Head of caudate nucleus (tissue), 42 donors: ENCODE measurements around the gene ZNF618.

Experiments used
- DNase-seq, 42 donors: peaks; one replicate each; pipeline versions ENCODE4 v3.0.0 to v3.0.0-alpha.2; 2020 to 2021; ENCODE audit warnings: mixed read lengths in 7 of 42
- intact Hi-C: fragments of 100-400 bp; cut with DNase I; formaldehyde crosslinking; loops from one replicate; pipeline ENCODE4 v1.15.0; 2022

Gene ZNF618

DNA sequence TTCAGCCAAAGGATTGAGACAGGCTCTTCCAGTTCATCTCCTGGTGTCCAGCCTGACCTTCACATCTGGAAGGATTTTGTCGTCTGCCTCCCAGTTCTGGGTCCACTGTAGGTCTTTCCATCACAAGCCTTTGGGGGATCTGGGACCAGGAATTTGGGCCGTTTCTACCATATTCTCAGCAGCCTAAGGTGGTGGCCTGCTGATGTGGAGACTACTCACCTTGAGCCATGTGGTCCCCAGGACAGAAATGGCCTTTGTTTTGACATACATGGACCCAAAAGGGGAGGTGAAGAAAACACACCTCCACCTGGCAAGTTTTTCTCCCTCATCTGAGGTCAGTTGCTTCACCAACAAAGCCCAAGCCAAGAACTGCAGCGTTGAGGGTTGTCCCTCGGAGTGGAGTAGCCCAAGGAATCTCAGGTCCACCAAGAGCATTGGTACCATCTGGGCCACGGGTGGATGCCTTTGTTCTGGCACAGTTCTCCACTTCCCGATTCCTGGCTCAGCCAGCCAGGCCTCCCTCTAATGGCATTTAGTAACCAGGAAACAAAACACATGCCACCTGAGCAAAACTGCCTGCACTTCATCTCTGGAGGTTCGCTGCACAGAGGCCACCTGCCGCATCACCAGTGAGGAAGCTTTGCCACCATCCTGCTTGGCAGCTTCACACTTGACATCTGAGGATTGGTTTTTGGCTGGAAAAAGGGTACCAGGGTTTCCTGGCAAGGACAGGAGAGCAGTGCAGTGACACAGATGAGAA, 177.3 kb downstream of the ZNF618 start:
- intact Hi-C loops: no loop called here

DNA sequence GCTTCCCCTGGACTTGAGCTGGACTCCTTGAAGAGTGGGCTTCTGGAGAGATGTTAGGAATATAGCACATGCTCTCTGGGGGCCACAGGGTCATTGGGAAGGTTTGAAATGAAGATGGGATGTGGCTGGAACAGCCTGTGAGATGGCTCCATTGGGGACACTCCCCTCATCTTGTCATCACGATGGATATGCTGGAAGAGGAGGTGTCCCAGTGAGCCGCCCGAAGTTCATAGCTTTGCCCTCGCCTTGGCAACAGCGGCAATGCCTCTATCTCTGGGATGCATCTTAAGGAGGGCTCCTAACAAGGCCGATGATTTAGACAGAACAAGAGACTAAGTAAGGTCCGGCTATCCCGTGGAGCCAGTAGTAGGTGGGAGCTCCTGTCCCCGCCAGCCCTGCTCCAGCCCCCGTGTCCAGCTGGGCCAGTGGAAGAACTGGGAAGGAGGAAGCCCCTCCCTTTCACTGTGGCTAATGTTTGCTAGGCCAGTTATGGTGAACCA, 178.1 kb downstream of the ZNF618 start:
- peak in 1 of 42 donors; percentile 19 for DNase-seq
- intact Hi-C loops: no loop called here

More for the DNA sequence above, 177.3 kb downstream of the ZNF618 start:
- DNase-seq: peak in 1 of 42 donors; percentile 35

DNA sequence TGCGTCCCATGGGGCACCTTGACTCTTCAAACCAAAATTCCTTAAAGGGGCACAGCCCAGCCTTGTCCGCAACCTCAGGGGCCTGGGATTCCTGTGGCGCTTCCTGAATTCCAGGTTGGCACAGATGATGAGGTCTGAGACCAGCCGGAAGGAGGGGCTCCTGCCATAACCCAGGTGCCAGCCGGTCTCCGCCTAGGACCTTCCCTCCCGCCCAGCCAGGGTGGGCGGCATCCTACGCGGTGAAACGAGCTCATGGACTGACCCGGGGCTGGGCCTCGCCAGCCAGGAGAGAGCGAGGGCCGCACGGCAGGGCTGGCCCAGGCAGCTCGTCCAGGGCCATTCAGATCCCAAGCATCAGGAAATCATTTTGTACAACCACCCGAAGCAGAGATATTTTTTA, 179.0 kb downstream of the ZNF618 start:
- intact Hi-C loops: no loop called here
- DNase-seq: peak in 1 of 42 donors; percentile 39

DNA sequence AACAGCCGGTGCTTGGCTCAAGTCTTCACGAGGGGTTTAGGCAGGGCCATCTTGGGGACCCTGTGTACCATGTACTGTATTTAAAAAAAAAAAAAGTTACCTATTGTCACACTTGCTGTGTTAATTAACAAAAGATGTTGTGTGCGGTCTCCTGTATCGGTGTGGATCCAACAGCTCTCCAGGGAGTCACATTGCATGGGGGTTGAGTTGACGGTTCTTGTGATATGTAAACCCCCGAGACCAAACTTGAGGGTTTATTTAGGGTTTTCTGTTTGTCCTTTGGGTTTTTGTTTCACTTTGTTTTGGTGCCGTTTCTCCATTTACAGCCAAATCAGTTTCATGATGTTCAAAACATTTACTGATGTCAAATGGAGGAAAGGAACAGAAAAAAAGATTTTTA, 179.8 kb downstream of the ZNF618 start:
- intact Hi-C loops: no loop called here
- peak in 1 of 42 donors; percentile 29 for DNase-seq

DNA sequence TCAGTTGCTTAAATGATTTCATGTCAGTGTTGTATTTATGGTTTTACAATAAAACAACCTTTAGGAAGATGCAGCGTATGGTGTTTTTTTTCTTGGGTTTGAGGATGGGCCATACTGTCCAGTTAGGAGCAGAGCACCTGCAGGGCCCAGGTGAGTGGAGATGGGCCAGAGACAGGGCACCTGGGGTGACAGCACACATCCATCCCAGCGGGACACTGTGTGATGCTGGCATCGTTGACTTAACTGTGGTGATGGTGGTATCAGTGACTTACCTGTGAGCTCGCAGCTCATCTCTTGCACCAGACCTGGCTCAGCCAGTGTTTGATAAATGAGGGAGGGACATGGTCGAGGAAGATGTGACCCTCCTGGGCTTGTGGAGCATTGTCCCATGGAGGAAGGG, 180.4 kb downstream of the ZNF618 start:
- intact Hi-C loops: no loop called here
- no peak for DNase-seq

DNA sequence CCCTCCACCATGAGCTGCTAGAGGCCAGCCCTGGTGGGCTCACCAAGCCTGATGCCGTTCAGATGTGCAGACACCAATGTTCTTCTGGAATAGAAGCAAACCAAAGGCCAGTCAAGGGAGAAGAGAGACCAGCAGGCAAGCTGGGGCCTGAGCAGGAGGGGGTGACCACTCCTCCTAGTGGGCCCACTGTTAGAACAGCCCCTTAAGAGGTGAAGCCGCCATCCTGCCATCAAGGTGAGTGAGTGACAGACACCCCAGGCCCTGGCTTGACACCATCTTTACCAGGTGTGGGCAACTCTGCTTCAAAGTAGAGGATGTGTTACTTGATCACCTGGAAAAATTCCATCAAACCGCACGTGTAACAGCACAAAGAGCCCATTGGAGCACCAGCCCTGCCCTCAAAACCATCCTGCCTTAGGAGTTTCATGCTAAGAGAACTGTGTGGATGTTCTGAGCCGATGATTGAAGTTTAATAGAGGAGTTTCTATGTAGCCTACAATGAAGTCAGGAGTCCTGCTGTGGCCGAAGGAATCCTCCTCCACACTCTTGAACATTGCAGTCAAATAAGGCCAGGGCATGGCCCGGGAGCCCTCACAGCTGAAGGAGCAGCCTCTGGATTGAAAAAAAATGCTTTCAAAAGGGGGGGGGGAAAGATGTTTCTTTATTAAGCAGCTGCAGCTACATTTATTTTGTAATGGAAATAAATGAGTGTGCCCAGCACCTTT, 181.2 kb downstream of the ZNF618 start:
- intact Hi-C loops: no loop called here
- DNase-seq: peak in 1 of 42 donors; percentile 22

DNA sequence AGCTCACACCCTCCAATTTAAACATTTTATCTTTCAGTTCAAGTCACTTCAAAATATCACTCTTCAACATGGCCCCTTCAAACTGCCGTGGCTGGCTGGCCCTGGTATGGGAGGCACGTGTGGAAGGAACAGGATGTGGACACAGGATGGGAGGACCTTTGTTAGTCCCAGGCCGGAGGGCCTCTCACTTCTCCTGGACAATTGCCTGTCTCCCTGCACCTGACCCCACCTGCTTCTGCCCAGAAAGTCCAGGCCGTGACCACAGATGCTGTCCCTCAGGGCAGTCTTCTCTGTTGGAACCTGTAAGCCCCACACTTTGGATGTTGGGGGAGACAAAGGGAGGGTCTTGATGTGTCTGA, 182.6 kb downstream of the ZNF618 start:
- intact Hi-C loops: no loop called here
- DNase-seq: peak in 1 of 42 donors; percentile 42

DNA sequence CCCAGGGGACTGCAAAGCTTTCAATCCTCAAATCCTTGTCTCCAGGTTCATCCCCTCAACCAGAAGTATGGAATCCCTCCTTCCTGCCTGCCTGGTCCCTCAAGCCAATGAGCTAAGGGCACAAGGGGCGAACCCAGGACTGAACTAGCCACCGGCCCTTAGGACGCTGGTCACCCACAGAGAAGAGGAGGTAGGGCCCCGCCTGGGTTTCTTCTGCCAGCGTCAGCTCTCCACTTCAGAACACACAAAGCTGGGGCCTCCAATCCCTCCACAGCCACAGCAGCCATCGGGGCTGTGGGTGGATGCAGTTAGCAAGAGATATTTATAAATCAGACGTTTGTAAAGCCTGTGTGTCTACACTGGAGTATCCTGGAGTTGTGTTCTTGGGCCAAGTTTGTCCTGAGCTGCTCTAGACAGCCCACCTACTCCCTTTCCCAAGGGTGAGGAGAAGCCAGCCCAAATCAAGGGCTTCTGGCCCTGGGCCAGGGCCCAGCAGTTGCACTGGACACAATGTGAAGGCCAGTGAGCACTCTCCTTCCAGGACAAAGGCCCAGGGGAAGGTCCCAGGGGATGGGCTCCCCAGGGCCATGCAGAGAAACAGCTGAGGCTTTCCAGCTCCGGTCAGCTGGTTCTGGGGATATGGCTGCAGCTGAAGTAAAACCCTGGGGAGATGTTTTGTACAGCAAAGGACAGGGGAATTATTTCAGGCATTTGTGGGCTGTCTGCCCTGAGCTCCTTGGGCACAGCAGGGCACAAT, 183.1 kb downstream of the ZNF618 start:
- peak in 1 of 42 donors; percentile 42 for DNase-seq
- intact Hi-C loops: no loop called here

DNA sequence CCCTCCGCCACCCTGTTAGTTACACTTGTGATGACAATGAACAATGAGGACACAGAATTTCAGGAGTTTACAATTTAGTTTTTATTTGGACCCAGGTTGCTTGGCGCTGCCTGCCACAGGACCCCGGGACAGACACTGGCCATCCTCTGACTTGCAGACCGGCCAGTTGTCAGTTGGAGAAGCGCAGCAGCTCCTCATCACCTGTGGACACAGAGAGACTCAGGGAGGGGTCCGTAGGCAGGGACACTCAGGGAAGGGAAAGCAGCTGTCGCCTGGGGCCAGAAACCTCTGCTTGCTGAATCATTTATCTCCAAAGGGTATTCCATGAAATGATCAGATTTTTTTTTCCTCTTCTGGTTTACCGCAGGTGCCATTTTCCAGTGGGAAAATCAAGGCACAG, 184.0 kb downstream of the ZNF618 start:
- peak in 1 of 42 donors; percentile 38 for DNase-seq

DNA sequence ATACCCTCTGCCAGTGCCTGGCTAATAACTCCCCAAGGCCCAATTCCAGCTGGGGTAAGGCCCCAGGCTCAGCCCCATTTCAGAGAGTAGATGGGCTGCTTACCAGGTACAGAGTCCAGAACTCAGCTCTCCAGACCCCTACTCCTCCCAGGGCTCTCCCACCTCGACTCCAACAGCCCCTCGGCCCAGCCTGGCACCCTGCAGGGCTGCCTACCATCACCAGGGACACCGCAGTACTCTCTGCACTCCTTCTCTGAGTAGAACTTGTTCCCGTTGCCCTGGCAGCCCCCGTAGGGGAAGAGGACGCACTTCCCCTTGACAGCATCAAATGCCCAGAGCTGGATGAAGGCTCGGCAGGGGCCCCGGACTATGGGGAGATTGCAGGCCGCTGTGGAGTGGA, 184.6 kb downstream of the ZNF618 start:
- intact Hi-C loops: no loop called here
- DNase-seq: peak in 1 of 42 donors; percentile 38

More for the DNA sequence above, 184.0 kb downstream of the ZNF618 start:
- intact Hi-C loops: no loop called here

DNA sequence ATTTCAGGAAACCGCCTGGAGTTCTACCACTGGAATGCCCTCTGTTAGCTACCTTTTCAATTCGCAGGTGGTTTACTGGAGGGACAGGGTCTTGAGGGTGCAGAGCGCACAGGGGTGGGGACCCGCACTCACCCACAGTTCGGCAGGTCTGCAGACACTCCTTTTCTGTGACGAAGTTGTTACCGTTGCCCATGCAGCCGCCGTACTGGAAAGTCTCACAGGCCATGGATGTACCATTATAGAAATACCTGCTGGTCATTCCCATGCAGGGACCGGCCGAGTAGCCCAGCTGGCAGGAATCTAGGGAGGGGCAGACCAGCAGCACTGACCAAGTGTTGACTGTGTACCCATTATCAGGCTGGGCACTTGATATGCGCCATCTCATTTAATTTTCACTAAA, 185.2 kb downstream of the ZNF618 start:
- intact Hi-C loops: no loop called here

DNA sequence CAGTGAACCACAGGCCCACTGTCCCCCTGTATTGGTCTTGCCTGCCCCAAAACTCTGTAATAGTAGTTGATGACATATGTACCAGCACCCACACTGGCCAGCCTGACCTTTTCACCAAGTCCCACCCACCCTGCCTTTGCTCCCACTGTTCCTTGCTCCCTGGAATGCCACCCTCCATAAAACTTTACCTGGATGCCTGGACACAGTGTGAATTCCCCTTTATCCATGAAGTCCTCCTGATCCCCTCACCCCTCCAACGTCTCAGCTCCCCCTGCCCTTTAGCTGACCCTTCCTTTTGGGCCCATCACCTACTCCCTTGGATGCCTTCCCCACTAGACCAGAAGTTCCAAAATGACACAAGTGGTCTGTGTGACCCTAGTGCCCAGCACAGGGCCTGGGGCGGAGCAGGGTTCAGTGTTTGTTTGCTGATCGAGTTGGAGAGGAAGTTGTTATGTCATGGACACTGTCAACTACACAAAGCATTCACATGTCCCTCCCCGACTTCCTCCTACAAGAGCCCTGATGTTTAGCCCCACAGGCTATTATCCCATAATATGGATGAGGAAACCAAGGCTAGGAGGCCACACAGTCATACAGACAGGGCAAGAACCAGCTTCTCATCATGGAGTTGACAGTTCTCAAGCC, 185.8 kb downstream of the ZNF618 start:
- intact Hi-C loops: no loop called here

More for the DNA sequence above, 185.2 kb downstream of the ZNF618 start:
- peak in 1 of 42 donors; percentile 34 for DNase-seq

DNA sequence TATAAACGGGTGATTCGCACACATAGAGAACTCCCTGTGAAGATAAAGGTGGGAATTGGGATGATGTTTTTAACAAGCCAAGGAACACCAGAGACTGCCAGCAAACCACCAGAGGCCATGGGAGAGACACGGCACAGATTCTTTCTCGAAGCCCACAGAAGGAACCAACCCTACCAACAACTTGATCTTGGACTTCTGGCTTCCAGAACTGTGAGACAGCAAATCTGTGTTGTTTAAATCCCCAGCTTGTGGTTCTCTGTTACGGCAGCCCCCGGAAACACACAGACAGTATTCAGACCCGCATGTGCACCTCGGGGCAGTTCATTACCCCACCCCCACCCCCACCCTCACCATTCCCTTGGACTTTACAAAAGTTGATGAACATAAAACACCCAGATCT, 189.2 kb downstream of the ZNF618 start:
- no peak for DNase-seq
- intact Hi-C loops: no loop called here

More for the DNA sequence above, 185.8 kb downstream of the ZNF618 start:
- peak in 1 of 42 donors; percentile 18 for DNase-seq

DNA sequence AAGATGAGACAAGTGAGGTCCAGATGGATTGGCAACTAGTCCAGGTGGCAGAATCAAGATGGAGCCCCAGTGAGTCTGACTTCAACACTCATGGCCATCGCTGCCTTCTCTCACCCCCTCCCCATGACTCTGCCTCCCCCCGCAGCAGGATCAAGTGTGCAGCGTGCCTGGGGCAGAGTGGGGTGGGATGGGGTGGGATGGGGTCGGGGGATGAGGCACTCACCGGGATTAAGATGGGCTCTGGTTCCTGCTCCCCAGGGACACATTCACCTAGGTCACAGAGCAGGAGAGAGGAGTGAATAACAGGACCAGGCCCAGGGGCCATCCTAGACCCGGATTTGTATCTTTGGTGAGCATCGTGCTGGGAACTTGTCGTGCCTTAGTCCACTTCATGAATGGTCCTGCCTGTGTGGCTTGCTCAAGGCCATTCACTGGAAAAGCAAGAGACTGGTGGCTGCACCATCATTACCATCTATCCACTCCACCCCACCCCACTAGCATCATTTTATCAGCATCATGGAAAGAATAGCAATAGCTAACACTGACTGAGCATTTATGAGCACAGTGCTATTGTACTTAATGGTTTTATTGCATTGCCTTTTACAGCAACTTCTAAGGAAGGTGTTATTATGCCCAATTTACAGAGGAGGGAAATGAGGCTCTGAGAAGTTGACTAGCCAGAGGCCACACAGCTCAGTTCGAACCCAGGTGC, 193.5 kb downstream of the ZNF618 start:
- intact Hi-C loops: no loop called here
- peak in 3 of 42 donors; percentile 10 to 29 (median 13) for DNase-seq

DNA sequence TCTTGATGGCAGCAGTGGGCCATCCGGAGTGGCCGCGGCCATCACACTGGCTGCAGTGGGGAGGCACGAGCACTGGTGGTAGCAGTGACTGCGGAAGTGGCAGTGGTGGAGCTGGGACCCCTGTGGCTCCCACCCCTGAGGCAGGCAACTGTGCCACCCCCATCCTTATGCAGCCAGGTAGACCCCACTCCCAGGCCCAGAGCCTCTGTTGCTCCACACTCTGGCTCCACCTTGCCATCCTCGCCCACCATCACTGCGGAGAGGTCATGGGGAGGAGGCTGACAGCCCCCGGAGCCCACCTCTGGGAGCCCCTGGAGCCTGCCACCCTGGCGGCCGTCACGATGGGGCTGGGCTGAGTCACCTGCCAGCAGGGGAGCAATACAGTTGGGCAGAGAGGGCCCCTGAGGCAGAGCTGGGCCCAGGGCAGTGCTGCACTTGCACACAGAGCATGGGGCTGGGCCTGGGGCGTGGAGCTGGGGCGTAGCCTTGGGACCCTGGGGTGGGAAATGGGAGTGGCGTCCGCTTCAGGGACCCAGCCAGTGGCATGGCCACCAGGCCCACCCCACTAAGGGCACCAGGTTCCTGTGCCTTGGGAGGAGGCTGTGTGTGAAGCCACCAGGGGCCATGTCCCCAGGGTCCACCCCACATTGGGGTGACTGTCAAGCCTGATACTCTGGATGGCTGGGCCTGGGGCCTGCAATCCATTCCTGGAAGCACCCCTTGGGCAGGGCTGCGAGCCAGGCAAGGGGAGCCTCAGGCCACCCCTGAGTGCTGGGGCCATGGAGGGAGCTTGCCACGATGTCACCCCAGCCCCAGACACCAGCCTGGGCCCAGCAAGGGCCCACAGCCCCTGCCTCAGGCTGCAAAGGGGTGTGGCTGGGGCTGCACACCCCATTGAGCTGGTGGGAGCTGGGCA, 194.3 kb downstream of the ZNF618 start:
- intact Hi-C loops: no loop called here
- DNase-seq: peak in 3 of 42 donors; percentile 21 to 34 (median 26)

DNA sequence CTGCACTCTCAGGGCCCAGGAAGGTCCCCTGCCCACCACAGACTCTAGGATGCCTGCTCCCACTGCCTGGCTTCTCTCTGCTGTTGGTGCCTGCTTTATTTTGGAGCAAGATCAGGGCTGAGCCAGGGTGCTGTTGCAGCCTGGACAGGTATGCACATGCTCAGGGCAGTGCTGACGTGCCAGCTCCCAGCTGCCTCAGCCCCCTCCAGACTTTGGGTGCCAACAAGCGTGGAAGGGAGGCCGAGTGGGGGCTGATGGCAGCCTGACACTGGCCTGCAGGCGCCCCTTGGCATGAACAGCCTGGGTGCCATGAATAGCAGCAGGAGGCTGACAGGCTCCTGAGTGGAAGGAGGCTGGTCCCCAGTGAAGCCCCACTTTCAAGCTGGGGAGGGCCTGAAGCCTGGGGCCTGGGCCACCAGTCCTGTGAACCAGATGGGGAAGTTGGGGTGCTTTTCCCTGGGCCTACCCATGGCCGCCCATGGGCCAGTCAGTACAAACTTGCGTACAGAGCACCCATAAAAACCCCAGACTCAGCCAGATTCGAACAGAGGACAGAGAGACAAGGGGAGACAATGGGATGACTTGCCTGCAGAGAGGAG, 195.2 kb downstream of the ZNF618 start:
- no peak for DNase-seq
- intact Hi-C loops: no loop called here
